HCT116 (cell line): Measurements from ENCODE around the gene TRIM72. TPM values are rescaled to one million over a fixed set of nuclear protein-coding genes. Genes with fewer than 3 reads are reported as not detected.
A peak's percentile ranks its signal among the peaks of the same experiment; 100 is the strongest.

ENCODE experiments used
- ATAC-seq: fragments of 200-7000 bp; cut with Tn5 transposase; 2 replicates; pipeline ENCODE4 v1.9.1; 2020; ENCODE audit warnings: mild to moderate bottlenecking, moderate library complexity
- BruUV-seq: library from RNA; stranded (reverse); fragments of 400-500 nt; replicated peaks from 2 replicates; lab custom pipeline; 2021; lab: Mats Ljungman, UMichigan
- CTCF ChIA-PET: fragments of 300-600 bp; sonication (Branson Sonifier 250); formaldehyde crosslinking; loops from one replicate; lab custom pipeline; 2021; ENCODE audit warnings: antibody characterized with exemption; lab: Charles Lee
- POLR2A ChIA-PET: fragments of 300-600, 350-600 bp; sonication (Branson Sonifier 250); formaldehyde crosslinking; loops from one replicate; lab custom pipeline; 2021; ENCODE audit warnings: antibody characterized with exemption; lab: Charles Lee
- RAD21 ChIA-PET, 2 experiments: fragments of 300-600 bp; sonication (Branson Sonifier 250); formaldehyde crosslinking; loops; one replicate each; lab custom pipeline; 2023; ENCODE audit warnings: low total read pairs in 2 of 2; ENCODE audit not compliant: uncharacterized antibody in 2 of 2, unreplicated experiment in 2 of 2, low non-redundant PET in 1 of 2; lab: Charles Lee
- DNase-seq: peaks from one replicate; pipeline ENCODE4 v3.0.0-alpha.2; 2010; ENCODE audit warnings: low read depth, low spot score
- H2AFZ ChIP-seq: fragments of 200-600 bp; shearing (Covaris generic), sonication (generic); 2 replicates; pipeline ENCODE4 v1.6.1; 2017; ENCODE audit warnings: low read depth, mixed run types, mixed read lengths, antibody characterized with exemption, low read length; ENCODE audit not compliant: poor library complexity, severe bottlenecking
- H3K27ac ChIP-seq: 2 replicates; pipeline ENCODE4 v1.5.1; 2012; ENCODE audit warnings: low read depth, low read length
- H3K27me3 ChIP-seq: fragments of 200-600 bp; sonication (generic); 2 replicates; pipeline ENCODE4 v1.6.1; 2016; ENCODE audit warnings: mixed run types, low read length, mixed read lengths; ENCODE audit not compliant: insufficient read depth
- H3K36me3 ChIP-seq, 2 experiments: fragments of 200-500 bp in 1 of 2; fragments of 200-600 bp in 1 of 2; sonication (Bioruptor generic) in 1 of 2; sonication (generic) in 1 of 2; 2 replicates each; pipeline versions ENCODE4 v1.5.1 to v1.6.1; 2014 to 2016; ENCODE audit warnings: low read length in 2 of 2, inconsistent platforms in 1 of 2, mixed read lengths in 1 of 2, mixed run types in 1 of 2; ENCODE audit not compliant: insufficient read depth in 2 of 2, control insufficient read depth in 1 of 2
- H3K4me1 ChIP-seq, 2 experiments: fragments of 200-600 bp in 1 of 2; sonication (generic) in 1 of 2; 2 replicates each; pipeline versions ENCODE4 v1.5.1 to v1.6.1; 2012 to 2017; ENCODE audit warnings: low read length in 2 of 2, inconsistent platforms in 1 of 2, mild to moderate bottlenecking in 1 of 2, mixed read lengths in 1 of 2, mixed run types in 1 of 2, moderate library complexity in 1 of 2; ENCODE audit not compliant: insufficient read depth in 2 of 2, control insufficient read depth in 1 of 2
- H3K4me2 ChIP-seq: fragments of 200-600 bp; sonication (generic); 2 replicates; pipeline ENCODE4 v1.6.1; 2017; ENCODE audit warnings: mixed run types, low read length, mixed read lengths
- H3K4me3 ChIP-seq, 2 experiments: fragments of 200-600 bp in 1 of 2; sonication (generic) in 1 of 2; replicated peaks in 1 of 2; 2 replicates each; pipeline ENCODE4 v1.5.1; 2011 to 2016; ENCODE audit warnings: low read length in 2 of 2, control low read depth in 1 of 2, low read depth in 1 of 2, mild to moderate bottlenecking in 1 of 2, mixed read lengths in 1 of 2, mixed run types in 1 of 2
- H3K79me2 ChIP-seq: fragments of 200-600 bp; sonication (generic); 2 replicates; pipeline ENCODE4 v1.6.1; 2017; ENCODE audit warnings: mild to moderate bottlenecking, mixed run types, low read length, moderate library complexity, mixed read lengths; ENCODE audit not compliant: insufficient read depth
- H3K9ac ChIP-seq: fragments of 200-600 bp; sonication (generic); 2 replicates; pipeline ENCODE4 v1.6.1; 2016; ENCODE audit warnings: low read length, mixed read lengths
- H3K9me2 ChIP-seq: fragments of 200-600 bp; sonication (generic), shearing (Covaris generic); 2 replicates; pipeline ENCODE4 v1.6.1; 2017; ENCODE audit warnings: mixed run types, mild to moderate bottlenecking, moderate library complexity; ENCODE audit not compliant: insufficient read depth
- H3K9me3 ChIP-seq, 2 experiments: fragments of 200-500 bp in 1 of 2; fragments of 200-600 bp in 1 of 2; sonication (Bioruptor generic) in 1 of 2; sonication (generic) in 1 of 2; 2 replicates each; pipeline ENCODE4 v1.6.1; 2014 to 2017; ENCODE audit warnings: low read length in 2 of 2, mixed read lengths in 2 of 2, inconsistent platforms in 1 of 2, low read depth in 1 of 2, mild to moderate bottlenecking in 1 of 2, mixed run types in 1 of 2, moderate library complexity in 1 of 2; ENCODE audit not compliant: control insufficient read depth in 1 of 2, insufficient read depth in 1 of 2
- H4K20me1 ChIP-seq: fragments of 200-600 bp; sonication (generic), shearing (Covaris generic); 2 replicates; pipeline ENCODE4 v1.6.1; 2017; ENCODE audit warnings: mixed run types, mild to moderate bottlenecking, moderate library complexity; ENCODE audit not compliant: insufficient read depth
- ATF3 ChIP-seq: IDR thresholded peaks from 2 replicates; pipeline ENCODE4 v1.6.1; 2012
- CTCF ChIP-seq, 3 experiments: fragments of 200-600 bp in 1 of 3; sonication (generic) in 1 of 3; IDR thresholded peaks in 2 of 3; conservative IDR thresholded peaks in 1 of 3; 2 replicates each; pipeline ENCODE4 v1.5.1; 2012 to 2017; ENCODE audit warnings: low read depth in 2 of 3, low read length in 2 of 3, antibody characterized with exemption in 1 of 3, borderline replicate concordance in 1 of 3, control low read depth in 1 of 3, mild to moderate bottlenecking in 1 of 3, mixed read lengths in 1 of 3, mixed run types in 1 of 3, moderate library complexity in 1 of 3; ENCODE audit not compliant: insufficient read depth in 1 of 3
- EGR1 ChIP-seq: IDR thresholded peaks from 2 replicates; pipeline ENCODE4 v1.6.1; 2012; ENCODE audit warnings: low read depth
- ELF1 ChIP-seq: IDR thresholded peaks from 2 replicates; pipeline ENCODE4 v1.6.1; 2012; ENCODE audit warnings: low read depth, borderline replicate concordance
- EZH2 ChIP-seq: fragments of 200-600 bp; sonication (generic); IDR thresholded peaks from 2 replicates; pipeline ENCODE4 v1.6.1; 2017; ENCODE audit warnings: antibody characterized with exemption, mixed run types
- EZH2phosphoT487 ChIP-seq: fragments of 200-600 bp; IDR thresholded peaks from 2 replicates; pipeline ENCODE4 v1.6.1; 2018; ENCODE audit warnings: antibody characterized with exemption, borderline replicate concordance
- JUND ChIP-seq: IDR thresholded peaks from 2 replicates; pipeline ENCODE4 v1.6.1; 2012
- MAX ChIP-seq: IDR thresholded peaks from 2 replicates; pipeline ENCODE4 v1.6.1; 2012
- POLR2A ChIP-seq: IDR thresholded peaks from 2 replicates; pipeline ENCODE4 v1.7.0; 2011; ENCODE audit warnings: borderline replicate concordance; ENCODE audit not compliant: insufficient read depth, insufficient read length; ENCODE audit errors: extremely low read depth
- POLR2AphosphoS5 ChIP-seq: IDR thresholded peaks from 2 replicates; pipeline ENCODE4 v1.6.1; 2011; ENCODE audit warnings: mild to moderate bottlenecking, low read depth, low read length, moderate library complexity
- SIN3A ChIP-seq: IDR thresholded peaks from 2 replicates; pipeline ENCODE4 v1.6.1; 2012; ENCODE audit warnings: low read depth
- SP1 ChIP-seq: IDR thresholded peaks from 2 replicates; pipeline ENCODE4 v1.6.1; 2012; ENCODE audit warnings: low read depth
- SRF ChIP-seq: IDR thresholded peaks from 2 replicates; pipeline ENCODE4 v1.6.1; 2012; ENCODE audit warnings: low read depth
- YY1 ChIP-seq: IDR thresholded peaks from 2 replicates; pipeline ENCODE4 v1.6.1; 2011; ENCODE audit warnings: low read length, low read depth, moderate library complexity, mild to moderate bottlenecking; ENCODE audit not compliant: insufficient replicate concordance; ENCODE audit errors: extremely low read depth
- ZNF274 ChIP-seq: fragments of 200-500 bp; sonication (Bioruptor generic); IDR thresholded peaks from 2 replicates; pipeline ENCODE4 v1.6.1; 2014; ENCODE audit warnings: mild to moderate bottlenecking, low read depth, low read length, inconsistent platforms
- intact Hi-C: fragments of 100-400 bp; cut with micrococcal nuclease; formaldehyde crosslinking; loops from 2 replicates; pipeline ENCODE4 v1.10.0; 2022
- total RNA-seq: library from RNA; stranded (reverse); gene quantifications from one replicate; pipeline ENCODE4 v1.2.1, GENCODE V29; 2021; ENCODE audit not compliant: unreplicated experiment

TRIM72 gene
- total RNA-seq, 1 experiment from 2014 or later, result 43.8 TPM

DNA sequence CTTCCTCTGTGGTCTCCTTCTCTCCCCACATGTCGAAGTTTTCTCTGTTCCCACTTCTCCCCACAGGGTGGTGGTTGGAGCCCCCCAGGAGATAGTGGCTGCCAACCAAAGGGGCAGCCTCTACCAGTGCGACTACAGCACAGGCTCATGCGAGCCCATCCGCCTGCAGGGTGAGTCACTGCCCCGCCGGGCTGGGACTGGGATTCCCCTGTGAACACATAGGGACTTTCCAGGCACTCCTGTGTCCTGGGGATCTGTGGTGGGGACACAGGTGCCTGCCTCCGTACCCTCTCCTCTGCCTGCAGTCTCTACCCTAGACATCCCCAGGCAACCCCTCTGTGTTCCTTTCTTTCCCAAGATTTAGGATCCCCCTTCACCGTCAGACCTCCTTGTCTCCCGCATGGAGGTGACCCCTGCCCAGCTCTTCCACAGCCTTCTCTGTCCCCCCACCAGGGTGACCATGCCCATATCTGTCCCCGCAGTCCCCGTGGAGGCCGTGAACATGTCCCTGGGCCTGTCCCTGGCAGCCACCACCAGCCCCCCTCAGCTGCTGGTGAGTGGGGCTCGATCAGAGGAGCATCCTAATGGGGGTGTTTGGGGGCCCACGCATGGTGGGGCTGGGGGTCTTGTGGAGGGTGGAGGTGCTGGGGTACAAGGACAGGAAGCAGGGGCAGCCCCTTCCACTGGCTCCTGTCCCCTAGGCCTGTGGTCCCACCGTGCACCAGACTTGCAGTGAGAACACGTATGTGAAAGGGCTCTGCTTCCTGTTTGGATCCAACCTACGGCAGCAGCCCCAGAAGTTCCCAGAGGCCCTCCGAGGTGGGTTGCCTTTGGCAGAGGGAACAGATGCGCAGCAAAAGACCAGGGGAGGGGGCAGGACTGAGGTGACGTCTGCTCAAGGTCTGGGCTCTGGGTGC lies 51.7 kb downstream of the TRIM72 start:
- Histone ChIP-seq H3K9me2 (no peaks in the 10 kb centered on the region), H3K27me3 (no peaks in the 10 kb centered on the region), H3K9ac (no peak overlapping the region), H3K27ac (no peak overlapping the region), H3K4me3 (no peak overlapping the region), H2AFZ (no peak overlapping the region), H3K4me1 (peaks cover 0 to 11% of the 10 kb centered on the region in 2 experiments; a peak in 1 of 4 replicates), H3K9me3 (no peaks in the 10 kb centered on the region), H3K36me3 (no peaks in the 10 kb centered on the region), H4K20me1 (no peaks in the 10 kb centered on the region), H3K4me2 (peak overlapping the region; percentile 34), H3K79me2 (no peaks in the 10 kb centered on the region)
- RAD21 ChIA-PET, result no interaction called here
- no TSS peak for BruUV-seq
- ATAC-seq (peak; percentile 82), DNase-seq (no peak)
- CTCF ChIA-PET, result no interaction called here
- intact Hi-C loops, result no loop called here
- TF ChIP-seq ZNF274, result no peak
- TF ChIP-seq EZH2phosphoT487, result no peak
- TF ChIP-seq YY1, result no peak
- no peak for TF ChIP-seq MAX
- TF ChIP-seq POLR2A, result no peak
- no peak for TF ChIP-seq EGR1
- TF ChIP-seq EZH2, result no peak
- no peak for TF ChIP-seq SRF
- TF ChIP-seq POLR2AphosphoS5, result no peak
- no peak for TF ChIP-seq JUND
- no peak for TF ChIP-seq ATF3
- TF ChIP-seq SIN3A, result no peak
- TF ChIP-seq CTCF (IDR thresholded peaks at IDR 0.05 in 2 of 3, conservative IDR thresholded peaks at IDR 0.05 in 1 of 3; ENCODE audit: borderline replicate concordance in 1 of 3, insufficient read depth in 1 of 3, low read depth in 2 of 3, low read length in 2 of 3), result no peak; a peak in 3 of 6 replicates
- no peak for TF ChIP-seq SP1
- no peak for TF ChIP-seq ELF1
- POLR2A ChIA-PET, result no interaction called here
